ENCODE data around the gene MRFAP1L1.
"Not testable (repeated sequence)": the region's sequence is repeated elsewhere in the genome, so short reads cannot be mapped to it uniquely, and the experiment has no call there.

The MRFAP1L1 gene

GRCh38 chr4:6733358-6734164 lies 23.9 kb upstream of the MRFAP1L1 start:
- no peak for DNase-seq

- DNase-seq, result no peak
These were observed 23.0 kb upstream of the MRFAP1L1 start for GRCh38 chr4:6732441-6733357.

- DNase-seq, result no peak
These were observed 22.1 kb upstream of the MRFAP1L1 start for GRCh38 chr4:6731780-6732179.

GRCh38 chr4:6731318-6731675 lies 21.6 kb upstream of the MRFAP1L1 start:
- DNase-seq, result no peak

GRCh38 chr4:6730603-6731317 lies 21.1 kb upstream of the MRFAP1L1 start:
- DNase-seq, result no peak

GRCh38 chr4:6728320-6729029 lies 18.8 kb upstream of the MRFAP1L1 start:
- no peak for DNase-seq

- no peak for DNase-seq
These were observed 18.2 kb upstream of the MRFAP1L1 start for GRCh38 chr4:6727943-6728250.

GRCh38 chr4:6727081-6727942 lies 17.6 kb upstream of the MRFAP1L1 start:
- DNase-seq, result no peak

GRCh38 chr4:6725427-6725961 lies 15.8 kb upstream of the MRFAP1L1 start:
- not testable (repeated sequence) for DNase-seq

GRCh38 chr4:6724421-6725111 lies 14.9 kb upstream of the MRFAP1L1 start:
- DNase-seq, result no peak

GRCh38 chr4:6723851-6724250 lies 14.2 kb upstream of the MRFAP1L1 start:
- no peak for DNase-seq

GRCh38 chr4:6722891-6723290 lies 13.2 kb upstream of the MRFAP1L1 start:
- no peak for DNase-seq

GRCh38 chr4:6721121-6721520 lies 11.5 kb upstream of the MRFAP1L1 start:
- no peak for DNase-seq

- DNase-seq, result peak; percentile 68
These were observed 10.6 kb upstream of the MRFAP1L1 start for GRCh38 chr4:6720202-6720699.

- no peak for DNase-seq
These were observed 10.0 kb upstream of the MRFAP1L1 start for GRCh38 chr4:6719611-6720179.

GRCh38 chr4:6718932-6719610 lies 9.4 kb upstream of the MRFAP1L1 start:
- DNase-seq, result no peak

- DNase-seq, result no peak
These were observed 7.4 kb upstream of the MRFAP1L1 start for GRCh38 chr4:6716958-6717655.

- peak; percentile 91 for DNase-seq
These were observed 6.6 kb upstream of the MRFAP1L1 start, which contains the start of gene BLOC1S4 for GRCh38 chr4:6716018-6716911. Gene BLOC1S4 (plus strand): TSS chr4:6716174. CDS start chr4:6716210, 36 bp downstream.
